Endothelial cell of umbilical vein (primary cell): ENCODE measurements around the gene SGSH. TPM values are rescaled to one million over a fixed set of nuclear protein-coding genes. Genes with fewer than 3 reads are reported as not detected.

Experiments used
- BruUV-seq: library from RNA; stranded (reverse); fragments of 400-500 nt; replicated peaks from 2 replicates; lab custom pipeline; 2021; lab: Mats Ljungman, UMichigan
- CTCF ChIA-PET: fragments of 300-600, 350-600 bp; sonication (Branson Sonifier 250); formaldehyde crosslinking; loops from one replicate; lab custom pipeline; 2021; ENCODE audit warnings: antibody characterized with exemption, inconsistent platforms; lab: Charles Lee
- POLR2A ChIA-PET: fragments of 300-600, 350-600 bp; sonication (Branson Sonifier 250); formaldehyde crosslinking; loops from one replicate; lab custom pipeline; 2021; ENCODE audit warnings: antibody characterized with exemption, inconsistent platforms; lab: Charles Lee
- DNase-seq: peaks from one replicate; pipeline ENCODE4 v3.0.0-alpha.2; 2011; ENCODE audit warnings: low read depth, low spot score
- FAIRE-seq: peaks from 2 replicates; lab custom pipeline; 2011; peaks lifted over from hg19 to GRCh38; lab: Jason Lieb, UNC
- H2AFZ ChIP-seq: 2 replicates; pipeline ENCODE4 v1.6.0; 2012; ENCODE audit warnings: low read depth, low read length, control low read depth, inconsistent platforms
- H3K27ac ChIP-seq: 2 replicates; pipeline ENCODE4 v1.5.1; 2011; ENCODE audit warnings: low read depth, mild to moderate bottlenecking, control low read depth, low read length, moderate library complexity; ENCODE audit not compliant: insufficient read depth
- H3K27me3 ChIP-seq, 2 experiments: 2 replicates each; pipeline versions ENCODE4 v1.6.0 to v1.6.1; 2011; ENCODE audit warnings: low read length in 2 of 2, mixed read lengths in 1 of 2; ENCODE audit not compliant: control insufficient read depth in 2 of 2, insufficient read depth in 2 of 2
- H3K36me3 ChIP-seq, 2 experiments: 2 replicates in 1 of 2; 3 replicates in 1 of 2; pipeline ENCODE4 v1.5.1; 2011; ENCODE audit warnings: low read length in 2 of 2, mild to moderate bottlenecking in 1 of 2, moderate library complexity in 1 of 2; ENCODE audit not compliant: control insufficient read depth in 2 of 2, insufficient read depth in 2 of 2; ENCODE audit errors: extremely low read depth in 1 of 2
- H3K4me1 ChIP-seq: 3 replicates; pipeline ENCODE4 v1.5.1; 2011; ENCODE audit warnings: mild to moderate bottlenecking, low read length; ENCODE audit not compliant: control insufficient read depth, insufficient read depth; ENCODE audit errors: extremely low read depth
- H3K4me2 ChIP-seq: 2 replicates; pipeline ENCODE4 v1.6.1; 2011; ENCODE audit warnings: low read length, control low read depth, mixed read lengths; ENCODE audit not compliant: insufficient read depth
- H3K4me3 ChIP-seq, 3 experiments: fragments of 200-600 bp in 1 of 3; sonication (generic), shearing (Covaris generic) in 1 of 3; replicated peaks in 1 of 3; 2 replicates each; pipeline ENCODE4 v1.5.1; 2011 to 2016; ENCODE audit warnings: control low read depth in 3 of 3, low read length in 3 of 3, mild to moderate bottlenecking in 2 of 3, inconsistent platforms in 1 of 3, low read depth in 1 of 3, moderate library complexity in 1 of 3; ENCODE audit not compliant: insufficient read depth in 1 of 3
- H3K79me2 ChIP-seq: 2 replicates; pipeline ENCODE4 v1.6.0; 2012; ENCODE audit warnings: low read length, inconsistent platforms; ENCODE audit not compliant: control insufficient read depth, insufficient read depth
- H3K9ac ChIP-seq: replicated peaks from 2 replicates; pipeline ENCODE3; 2011; ENCODE audit warnings: low read length, control low read depth; ENCODE audit not compliant: insufficient read depth; ENCODE audit errors: extremely low read depth
- H3K9me1 ChIP-seq: replicated peaks from 3 replicates; pipeline ENCODE4 v1.6.0; 2011; ENCODE audit warnings: mild to moderate bottlenecking, low read length; ENCODE audit not compliant: control insufficient read depth, insufficient read depth; ENCODE audit errors: extremely low read depth
- H3K9me3 ChIP-seq: replicated peaks from 2 replicates; pipeline ENCODE4 v1.5.1; 2012; ENCODE audit warnings: low read length, inconsistent platforms; ENCODE audit not compliant: control insufficient read depth, insufficient read depth
- H4K20me1 ChIP-seq: replicated peaks from 2 replicates; pipeline ENCODE3; 2011; ENCODE audit warnings: mild to moderate bottlenecking, low read length; ENCODE audit not compliant: control insufficient read depth, insufficient read depth; ENCODE audit errors: extremely low read depth
- CTCF ChIP-seq, 2 donors: IDR thresholded peaks; 1 replicate in 1 of 2; 2 replicates in 1 of 2; pipeline ENCODE4 v1.5.1; 2011; ENCODE audit warnings: low read length in 2 of 2, mild to moderate bottlenecking in 2 of 2, moderate library complexity in 2 of 2, control low read depth in 1 of 2, inconsistent platforms in 1 of 2, low read depth in 1 of 2; ENCODE audit not compliant: insufficient read depth in 1 of 2; ENCODE audit errors: extremely low read depth in 1 of 2
- EZH2 ChIP-seq: IDR thresholded peaks from 2 replicates; pipeline ENCODE4 v1.6.1; 2012; ENCODE audit warnings: borderline replicate concordance, low read depth, mild to moderate bottlenecking, moderate library complexity, low read length, inconsistent platforms; ENCODE audit not compliant: severe bottlenecking
- FOS ChIP-seq: IDR thresholded peaks from 2 replicates; pipeline ENCODE4 v1.6.1; 2011; ENCODE audit warnings: mild to moderate bottlenecking, low read length, moderate library complexity, borderline replicate concordance; ENCODE audit not compliant: insufficient read depth
- GATA2 ChIP-seq: IDR thresholded peaks from 2 replicates; pipeline ENCODE4 v1.7.0; 2011; ENCODE audit warnings: low read depth, mild to moderate bottlenecking, moderate library complexity, mixed read lengths, low read length; ENCODE audit not compliant: insufficient read length, insufficient read depth
- JUN ChIP-seq: IDR thresholded peaks from 2 replicates; pipeline ENCODE4 v1.6.1; 2011; ENCODE audit warnings: borderline replicate concordance, low read depth; ENCODE audit not compliant: insufficient read length, insufficient read depth
- MYC ChIP-seq: IDR thresholded peaks from one replicate; pipeline ENCODE4 v1.6.1; 2011; ENCODE audit warnings: mild to moderate bottlenecking, low read depth, low read length
- POLR2A ChIP-seq: IDR thresholded peaks from 2 replicates; pipeline ENCODE4 v1.6.1; 2012; ENCODE audit warnings: low read depth, mild to moderate bottlenecking, control low read depth, low read length
- POLR2AphosphoS5 ChIP-seq: IDR thresholded peaks from 2 replicates; pipeline ENCODE4 v1.6.1; 2012; ENCODE audit warnings: low read depth, mild to moderate bottlenecking, control low read depth, low read length, moderate library complexity; ENCODE audit not compliant: insufficient read depth
- dilution Hi-C: fragments of 300-500 bp; cut with MboI; formaldehyde crosslinking; loops from one replicate; pipeline ENCODE4 v1.15.0; 2019; ENCODE audit warnings: low sequenced_read_pairs; ENCODE audit not compliant: extremely low pct_ligation_motif_present
- intact Hi-C: fragments of 100-400 bp; cut with micrococcal nuclease; formaldehyde crosslinking; loops from one replicate; pipeline ENCODE4 v1.10.0; 2022
- polyA plus RNA-seq, 4 experiments: library from polyadenylated mRNA; depleted of rRNA in 3 of 4; stranded (reverse) in 3 of 4; unstranded in 1 of 4; fragments of >200 nt; gene quantifications; 2 replicates each; pipeline versions ENCODE4 v1.2.1 to v1.2.3, GENCODE V29; 2011 to 2012; ENCODE audit warnings: missing spikeins in 1 of 4
- total RNA-seq: library from RNA; stranded (reverse); gene quantifications from 2 replicates; pipeline ENCODE4 v1.2.3, GENCODE V29; 2021
- TF ChIP-seq, protein P1 (sequence below): IDR thresholded peaks from 2 replicates; pipeline ENCODE4 v1.6.1; 2011; ENCODE audit not compliant: insufficient read depth, insufficient read length

SGSH gene
- total and polyA plus RNA-seq, 2 donors (not counting 3 experiments of a cell fraction or from before 2014, with no cell fraction given), result 81.4 to 217 TPM

DNA sequence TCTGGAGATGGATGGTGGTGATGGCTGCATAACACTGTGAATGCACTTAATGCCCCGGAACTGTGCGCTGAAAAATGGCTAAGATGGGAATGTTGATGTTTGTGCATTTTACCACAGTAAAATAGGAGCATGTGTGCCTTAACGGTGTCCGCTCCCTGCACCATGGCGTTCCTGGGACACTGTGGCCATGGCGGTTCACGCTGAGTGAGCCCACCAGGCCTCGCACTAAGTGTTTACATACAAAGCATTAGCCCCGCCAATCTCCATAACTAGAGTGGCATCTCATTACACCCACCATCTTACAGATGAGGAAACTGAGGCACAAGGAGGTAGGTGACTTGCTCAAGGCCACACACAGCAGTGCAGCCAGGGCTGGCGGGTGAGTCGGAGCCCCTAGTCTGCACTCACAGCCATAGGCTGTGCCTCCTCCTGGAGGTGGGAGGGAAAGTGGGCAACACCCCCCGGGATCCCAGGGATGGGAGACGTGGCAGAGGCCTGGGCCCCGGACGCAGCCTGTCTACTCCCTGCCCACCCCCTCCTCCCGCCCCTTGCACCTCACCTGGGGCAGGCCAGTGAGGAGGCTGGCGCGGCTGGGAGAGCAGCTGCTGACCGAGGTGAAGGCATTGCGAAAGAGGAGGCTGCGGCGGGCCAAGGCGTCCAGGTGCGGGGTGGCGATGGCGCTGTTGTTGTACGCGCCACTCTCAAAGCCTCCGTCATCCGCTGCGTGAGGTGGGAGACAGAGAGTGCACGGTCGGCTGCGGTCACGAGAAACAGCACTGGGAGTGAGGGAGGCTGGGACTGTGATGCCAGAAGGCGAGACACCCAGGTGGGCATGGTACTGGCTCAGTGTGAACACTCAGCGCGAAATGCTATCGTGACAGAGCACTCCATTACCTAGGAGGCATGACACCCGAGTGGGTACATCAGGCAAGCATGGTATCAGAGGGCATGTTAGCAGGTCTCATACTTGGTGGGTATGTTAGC, 3.4 kb downstream of the SGSH start:
- CTCF ChIA-PET, result no interaction called here
- DNase-seq (no peak), FAIRE-seq (no peak)
- H3K9me3 ChIP-seq, result no peaks in the 10 kb centered on the region
- H3K9ac ChIP-seq, result no peak overlapping the region
- dilution Hi-C loops (no loop called here), intact Hi-C loops (no loop called here)
- no peak overlapping the region for H2AFZ ChIP-seq
- no peak overlapping the region for H3K4me2 ChIP-seq
- TF ChIP-seq JUN, result no peak
- no peak for TF ChIP-seq FOS
- no peak for TF ChIP-seq POLR2AphosphoS5
- TF ChIP-seq MYC, result no peak
- TF ChIP-seq POLR2A, result no peak
- no peak for TF ChIP-seq EZH2
- no peak for TF ChIP-seq GATA2
- TF ChIP-seq, protein P1, sequence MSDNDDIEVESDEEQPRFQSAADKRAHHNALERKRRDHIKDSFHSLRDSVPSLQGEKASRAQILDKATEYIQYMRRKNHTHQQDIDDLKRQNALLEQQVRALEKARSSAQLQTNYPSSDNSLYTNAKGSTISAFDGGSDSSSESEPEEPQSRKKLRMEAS, result no peak
- no peak for TF ChIP-seq CTCF (IDR thresholded peaks at IDR 0.05; ENCODE audit: extremely low read depth in 1 of 2, insufficient read depth in 1 of 2, low read depth in 1 of 2, low read length in 2 of 2)
- POLR2A ChIA-PET, result interaction anchor here (0.5 kb wide), 1 partner anchor 202 kb away, joined by 3 read pairs; no protein-coding TSS in a partner anchor
- H3K4me3 ChIP-seq, result no peak overlapping the region
- H3K27ac ChIP-seq, result no peak overlapping the region
- no peaks in the 10 kb centered on the region for H3K27me3 ChIP-seq
- peaks cover 11% of the 10 kb centered on the region for H3K79me2 ChIP-seq
- H4K20me1 ChIP-seq, result no peaks in the 10 kb centered on the region
- H3K4me1 ChIP-seq, result peaks cover 13% of the 10 kb centered on the region
- no TSS peak for BruUV-seq
- H3K9me1 ChIP-seq, result no peaks in the 10 kb centered on the region
- peaks cover 3 to 26% of the 10 kb centered on the region in 2 experiments for H3K36me3 ChIP-seq
